Left lung (tissue), 10 donors: ENCODE data around the gene TNS3. TPM values are rescaled to one million over a fixed set of nuclear protein-coding genes. Genes with fewer than 3 reads are reported as not detected.

Source experiments
- ATAC-seq: fragments of 200-7000 bp; cut with Tn5 transposase; one replicate; pipeline ENCODE4 v1.9.1; 2020; ENCODE audit warnings: moderate library complexity
- DNase-seq, 4 donors: peaks; one replicate each; pipeline ENCODE4 v3.0.0-alpha.2; 2013 to 2020
- H3K27ac ChIP-seq, 2 donors: fragments of 200-600 bp; sonication (generic) in 1 of 2; one replicate each; pipeline versions ENCODE4 v1.5.0 to v1.8.0; 2020 to 2021
- H3K27me3 ChIP-seq, 2 donors: fragments of 200-600 bp; sonication (generic) in 1 of 2; one replicate each; pipeline versions ENCODE4 v1.5.0 to v1.8.0; 2020 to 2021
- H3K36me3 ChIP-seq, 2 donors: fragments of 200-600 bp; sonication (generic) in 1 of 2; one replicate each; pipeline versions ENCODE4 v1.5.0 to v1.8.0; 2020 to 2021
- H3K4me1 ChIP-seq, 2 donors: fragments of 200-600 bp; one replicate each; pipeline ENCODE4 v1.8.0; 2021
- H3K4me3 ChIP-seq, 2 donors: fragments of 200-600 bp; sonication (generic) in 1 of 2; one replicate each; pipeline versions ENCODE4 v1.5.0 to v1.8.0; 2020 to 2021; ENCODE audit warnings: mild to moderate bottlenecking in 1 of 2
- H3K9me3 ChIP-seq, 2 donors: fragments of 200-600 bp; sonication (generic) in 1 of 2; one replicate each; pipeline versions ENCODE4 v1.5.0 to v1.8.0; 2020 to 2021
- CTCF ChIP-seq, 2 donors: fragments of 200-600 bp; sonication (generic) in 1 of 2; IDR thresholded peaks; one replicate each; pipeline versions ENCODE4 v1.5.0 to v1.8.0; 2021; ENCODE audit warnings: antibody characterized with exemption in 2 of 2
- intact Hi-C, 2 donors: fragments of 100-400 bp; cut with DNase I; formaldehyde crosslinking; loops; one replicate each; pipeline versions ENCODE4 v1.11.2 to v1.14.2; 2022
- polyA plus RNA-seq, 6 donors: library from polyadenylated mRNA; unstranded; fragments of 120-200 nt; gene quantifications; one replicate each; pipeline ENCODE4 v1.2.1, GENCODE V29; 2013; ENCODE audit not compliant: insufficient read length in 6 of 6
- total RNA-seq, 2 donors: library from RNA; stranded (reverse); fragmentation: NEBNext Ultra II Directional; extraction: Animal tissue kit (Norgen Biotek cat#: 25700); gene quantifications; one replicate each; pipeline ENCODE4 v1.2.1, GENCODE V29; 2021
- donor health status: DM: no; HTN: yes; CAD: no.
- donor health status: DM: no; HTN: no; CAD: no.

The TNS3 gene
- total and polyA plus RNA-seq, 8 donors = 86.3 to 151 (median 97.8) TPM

- Histone ChIP-seq H3K4me1 (peaks cover 18 to 52% of the 10 kb centered on the region in 2 donors), H3K36me3 (peaks cover 0 to 3% of the 10 kb centered on the region in 2 donors), H3K4me3 (no peak overlapping the region), H3K27me3 (no peaks in the 10 kb centered on the region), H3K27ac (no peak overlapping the region), H3K9me3 (no peaks in the 10 kb centered on the region)
- intact Hi-C loops = no loop called here
- no peak for ATAC-seq
- no peak for TF ChIP-seq CTCF (IDR thresholded peaks at IDR 0.05)
- DNase-seq = no peak
Measured at GRCh38 chr7:47451851-47452205, 130.1 kb downstream of the TNS3 start.

GRCh38 chr7:47449810-47450590 is 131.9 kb downstream of the TNS3 start:
- DNase-seq (no peak), ATAC-seq (no peak)
- TF ChIP-seq CTCF (IDR thresholded peaks at IDR 0.05) = no peak
- Histone ChIP-seq H3K27me3 (no peaks in the 10 kb centered on the region), H3K27ac (peak overlapping the region in 1 of 2 donors; percentile 21), H3K4me3 (no peak overlapping the region), H3K9me3 (no peaks in the 10 kb centered on the region), H3K36me3 (peaks cover 0 to 3% of the 10 kb centered on the region in 2 donors), H3K4me1 (peaks cover 18 to 59% of the 10 kb centered on the region in 2 donors)
- intact Hi-C loops = no loop called here

- Histone ChIP-seq H3K36me3 (peaks cover 0 to 3% of the 10 kb centered on the region in 2 donors), H3K4me1 (peaks cover 14 to 49% of the 10 kb centered on the region in 2 donors)
- TF ChIP-seq CTCF (IDR thresholded peaks at IDR 0.05) = no peak
Measured at GRCh38 chr7:47448971-47449370, 132.9 kb downstream of the TNS3 start.

GRCh38 chr7:47447621-47448349 is 134.1 kb downstream of the TNS3 start:
- no peak for TF ChIP-seq CTCF (IDR thresholded peaks at IDR 0.05)
- Histone ChIP-seq H3K27ac (no peak overlapping the region), H3K4me3 (no peak overlapping the region), H3K4me1 (peaks cover 3 to 37% of the 10 kb centered on the region in 2 donors), H3K36me3 (peaks cover 0 to 3% of the 10 kb centered on the region in 2 donors), H3K27me3 (no peaks in the 10 kb centered on the region), H3K9me3 (no peaks in the 10 kb centered on the region)
- ATAC-seq (no peak), DNase-seq (no peak)
- intact Hi-C loops = no loop called here

More at GRCh38 chr7:47448971-47449370, 132.9 kb downstream of the TNS3 start:
- H3K4me3 ChIP-seq = no peak overlapping the region
- no peaks in the 10 kb centered on the region for H3K27me3 ChIP-seq
- no peak overlapping the region for H3K27ac ChIP-seq
- DNase-seq = no peak
- intact Hi-C loops = no loop called here
- no peaks in the 10 kb centered on the region for H3K9me3 ChIP-seq
- no peak for ATAC-seq

- peaks cover 0 to 3% of the 10 kb centered on the region in 2 donors for H3K36me3 ChIP-seq
- H3K4me3 ChIP-seq = no peak overlapping the region
- H3K27me3 ChIP-seq = no peaks in the 10 kb centered on the region
- ATAC-seq = no peak
- no peaks in the 10 kb centered on the region for H3K9me3 ChIP-seq
- no peak for TF ChIP-seq CTCF (IDR thresholded peaks at IDR 0.05)
- no peak for DNase-seq
- peaks cover 0 to 29% of the 10 kb centered on the region in 2 donors for H3K4me1 ChIP-seq
- intact Hi-C loops = no loop called here
- H3K27ac ChIP-seq = no peak overlapping the region
Measured at GRCh38 chr7:47446871-47447466, 134.9 kb downstream of the TNS3 start.
